Measurements from ENCODE around the gene ANKRD53.

Gene ANKRD53

DNA sequence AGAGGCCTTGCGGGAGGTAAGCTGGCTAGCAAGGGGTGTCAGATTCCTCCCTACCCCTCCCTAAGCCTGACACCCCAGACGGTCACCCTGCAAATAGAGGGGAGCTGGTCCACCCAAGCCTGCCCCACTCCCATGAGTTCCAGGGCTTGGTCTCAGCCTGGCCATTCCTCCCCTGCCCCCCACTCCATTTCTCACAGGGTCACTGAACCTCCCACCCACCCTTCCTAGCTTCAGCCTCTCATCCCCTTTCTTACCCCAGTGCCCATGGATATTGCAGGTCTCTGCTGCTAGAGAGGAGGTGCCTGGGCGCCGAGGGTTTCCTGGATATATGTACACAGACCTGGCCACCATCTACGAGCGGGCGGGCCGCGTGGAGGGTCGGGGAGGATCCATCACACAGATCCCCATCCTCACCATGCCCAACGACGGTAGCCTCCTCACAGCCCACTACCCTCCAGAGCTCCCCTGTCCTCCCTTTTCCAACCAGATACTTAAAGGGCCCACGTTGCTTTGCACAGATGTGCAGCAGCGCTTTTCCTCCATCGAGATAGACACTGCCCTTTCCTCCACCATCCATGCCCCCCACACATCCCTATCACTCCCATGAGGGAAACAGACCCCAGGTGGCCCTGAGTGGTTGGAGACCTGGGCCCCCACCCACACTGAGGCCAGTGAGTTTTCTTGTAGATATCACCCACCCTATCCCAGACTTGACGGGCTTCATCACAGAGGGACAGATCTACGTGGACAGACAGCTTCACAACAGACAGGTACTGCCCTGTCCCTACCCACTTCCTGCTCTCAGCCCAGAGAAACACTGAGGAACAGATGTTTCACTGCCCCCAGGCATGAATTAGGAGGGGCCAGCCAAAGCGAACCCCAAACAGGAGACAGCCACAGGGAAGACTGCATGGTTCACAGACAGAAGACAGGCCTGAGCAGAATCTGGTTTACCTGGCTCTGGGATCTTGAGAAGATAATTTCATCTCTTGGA lies 15.2 kb upstream of the ANKRD53 start:
- no peak overlapping the region for H3K4me3 ChIP-seq (ENCODE audit: insufficient read depth, low read length, poor library complexity, severe bottlenecking)
- TF ChIP-seq EZH2phosphoT487 (conservative IDR thresholded peaks at IDR 0.05; ENCODE audit: low read length): no peak
- TF ChIP-seq, protein P1, sequence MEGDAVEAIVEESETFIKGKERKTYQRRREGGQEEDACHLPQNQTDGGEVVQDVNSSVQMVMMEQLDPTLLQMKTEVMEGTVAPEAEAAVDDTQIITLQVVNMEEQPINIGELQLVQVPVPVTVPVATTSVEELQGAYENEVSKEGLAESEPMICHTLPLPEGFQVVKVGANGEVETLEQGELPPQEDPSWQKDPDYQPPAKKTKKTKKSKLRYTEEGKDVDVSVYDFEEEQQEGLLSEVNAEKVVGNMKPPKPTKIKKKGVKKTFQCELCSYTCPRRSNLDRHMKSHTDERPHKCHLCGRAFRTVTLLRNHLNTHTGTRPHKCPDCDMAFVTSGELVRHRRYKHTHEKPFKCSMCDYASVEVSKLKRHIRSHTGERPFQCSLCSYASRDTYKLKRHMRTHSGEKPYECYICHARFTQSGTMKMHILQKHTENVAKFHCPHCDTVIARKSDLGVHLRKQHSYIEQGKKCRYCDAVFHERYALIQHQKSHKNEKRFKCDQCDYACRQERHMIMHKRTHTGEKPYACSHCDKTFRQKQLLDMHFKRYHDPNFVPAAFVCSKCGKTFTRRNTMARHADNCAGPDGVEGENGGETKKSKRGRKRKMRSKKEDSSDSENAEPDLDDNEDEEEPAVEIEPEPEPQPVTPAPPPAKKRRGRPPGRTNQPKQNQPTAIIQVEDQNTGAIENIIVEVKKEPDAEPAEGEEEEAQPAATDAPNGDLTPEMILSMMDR (IDR thresholded peaks at IDR 0.05; ENCODE audit: insufficient read depth, low read length, poor library complexity, severe bottlenecking): no peak
- no peaks in the 10 kb centered on the region for H3K9me3 ChIP-seq (ENCODE audit: insufficient read depth, low read length)
- no peak overlapping the region for H3K4me2 ChIP-seq (ENCODE audit: low read depth, low read length, poor library complexity, severe bottlenecking)
- no peaks in the 10 kb centered on the region for H3K79me2 ChIP-seq (ENCODE audit: insufficient read depth, low read length)
- no peaks in the 10 kb centered on the region for H3K36me3 ChIP-seq (ENCODE audit: low read length)
- H4K20me1 ChIP-seq (ENCODE audit: low read depth, low read length): no peaks in the 10 kb centered on the region
- H3K27me3 ChIP-seq (ENCODE audit: low read length): no peaks in the 10 kb centered on the region
- no peaks in the 10 kb centered on the region for H3K9me2 ChIP-seq (replicated peaks; ENCODE audit: insufficient read depth, low read length)
- H3K9ac ChIP-seq (ENCODE audit: low read length): no peak overlapping the region
- H2AFZ ChIP-seq (ENCODE audit: low read depth, low read length, severe bottlenecking): no peak overlapping the region
- H3K27ac ChIP-seq (ENCODE audit: low read depth, low read length): no peak overlapping the region
- H3F3A ChIP-seq (ENCODE audit: insufficient read depth): no peaks in the 10 kb centered on the region

DNA sequence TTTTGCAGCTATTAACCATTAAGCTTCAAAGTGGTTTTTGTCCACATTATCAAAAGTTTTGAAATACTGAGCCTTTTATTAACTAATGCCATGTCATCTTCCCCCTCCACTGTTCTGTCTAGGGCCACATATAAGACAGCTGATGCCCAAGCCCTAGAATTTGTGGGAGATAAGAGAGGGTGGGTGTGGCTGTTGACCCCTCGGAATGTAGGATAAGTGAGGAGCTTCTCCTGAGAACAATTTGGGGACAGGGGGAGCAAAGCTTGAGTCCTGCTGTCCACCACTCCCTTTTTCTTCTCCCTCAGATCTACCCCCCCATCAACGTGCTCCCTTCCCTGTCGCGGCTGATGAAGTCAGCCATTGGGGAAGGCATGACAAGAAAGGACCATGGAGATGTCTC lies 14.3 kb upstream of the ANKRD53 start:
- Histone ChIP-seq H2AFZ (ENCODE audit: low read depth, low read length, severe bottlenecking) (no peak overlapping the region), H3K27me3 (ENCODE audit: low read length) (no peaks in the 10 kb centered on the region), H3K27ac (ENCODE audit: low read depth, low read length) (no peak overlapping the region), H3K36me3 (ENCODE audit: low read length) (no peaks in the 10 kb centered on the region), H3K9ac (ENCODE audit: low read length) (no peak overlapping the region), H3F3A (ENCODE audit: insufficient read depth) (no peaks in the 10 kb centered on the region), H3K79me2 (ENCODE audit: insufficient read depth, low read length) (no peaks in the 10 kb centered on the region), H4K20me1 (ENCODE audit: low read depth, low read length) (no peaks in the 10 kb centered on the region), H3K4me2 (ENCODE audit: low read depth, low read length, poor library complexity, severe bottlenecking) (no peak overlapping the region), H3K9me3 (ENCODE audit: insufficient read depth, low read length) (no peaks in the 10 kb centered on the region), H3K4me3 (ENCODE audit: insufficient read depth, low read length, poor library complexity, severe bottlenecking) (no peak overlapping the region), H3K9me2 (replicated peaks; ENCODE audit: insufficient read depth, low read length) (no peaks in the 10 kb centered on the region)
- TF ChIP-seq, protein P1 (IDR thresholded peaks at IDR 0.05; ENCODE audit: insufficient read depth, low read length, poor library complexity, severe bottlenecking): no peak
- TF ChIP-seq EZH2phosphoT487 (conservative IDR thresholded peaks at IDR 0.05; ENCODE audit: low read length): no peak

DNA sequence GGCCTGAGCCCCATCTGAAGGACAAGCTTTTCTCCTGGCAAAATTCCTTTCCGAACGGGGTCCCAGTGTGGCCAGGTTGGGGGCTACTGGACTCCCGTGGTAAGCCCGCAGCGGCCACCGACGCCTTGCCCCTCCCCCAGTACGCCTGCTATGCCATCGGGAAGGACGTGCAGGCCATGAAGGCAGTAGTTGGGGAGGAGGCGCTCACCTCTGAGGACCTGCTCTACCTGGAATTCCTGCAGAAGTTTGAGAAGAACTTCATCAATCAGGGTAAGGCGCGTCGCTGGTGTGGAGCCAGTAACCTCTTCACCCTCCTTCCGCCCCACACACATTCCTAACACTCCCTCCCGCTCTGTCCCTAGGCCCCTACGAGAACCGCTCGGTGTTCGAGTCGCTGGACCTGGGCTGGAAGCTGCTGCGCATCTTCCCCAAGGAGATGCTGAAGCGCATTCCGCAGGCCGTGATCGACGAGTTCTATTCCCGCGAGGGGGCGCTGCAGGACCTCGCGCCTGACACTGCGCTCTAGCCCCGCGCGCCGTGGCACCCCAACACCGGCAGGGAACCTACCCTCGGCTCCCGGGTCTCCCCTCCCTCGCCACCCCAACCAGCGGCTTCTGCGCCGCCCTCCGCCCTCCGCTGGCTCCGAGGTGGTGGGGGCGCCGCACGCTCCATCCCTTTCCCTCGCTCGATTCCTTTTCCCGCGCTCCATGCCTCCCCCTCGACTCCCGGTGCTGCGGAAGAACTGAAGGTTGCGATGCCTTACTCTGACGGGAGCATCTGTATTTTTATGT lies 13.6 kb upstream of the ANKRD53 start:
- Histone ChIP-seq H3K4me3 (ENCODE audit: insufficient read depth, low read length, poor library complexity, severe bottlenecking) (peak overlapping the region; percentile 51), H4K20me1 (ENCODE audit: low read depth, low read length) (no peaks in the 10 kb centered on the region), H3K79me2 (ENCODE audit: insufficient read depth, low read length) (no peaks in the 10 kb centered on the region), H3K27me3 (ENCODE audit: low read length) (no peaks in the 10 kb centered on the region), H3F3A (ENCODE audit: insufficient read depth) (no peaks in the 10 kb centered on the region), H3K9me2 (replicated peaks; ENCODE audit: insufficient read depth, low read length) (no peaks in the 10 kb centered on the region), H2AFZ (ENCODE audit: low read depth, low read length, severe bottlenecking) (peak overlapping the region; percentile 91), H3K9ac (ENCODE audit: low read length) (peak overlapping the region; percentile 41; the same call in 1 of the 2 replicates), H3K27ac (ENCODE audit: low read depth, low read length) (no peak overlapping the region), H3K36me3 (ENCODE audit: low read length) (no peaks in the 10 kb centered on the region), H3K4me2 (ENCODE audit: low read depth, low read length, poor library complexity, severe bottlenecking) (peak overlapping the region; percentile 71), H3K9me3 (ENCODE audit: insufficient read depth, low read length) (no peaks in the 10 kb centered on the region)
- TF ChIP-seq EZH2phosphoT487 (conservative IDR thresholded peaks at IDR 0.05; ENCODE audit: low read length): no peak
- TF ChIP-seq, protein P1 (IDR thresholded peaks at IDR 0.05; ENCODE audit: insufficient read depth, low read length, poor library complexity, severe bottlenecking): peak; percentile 71
